Neuron (in vitro differentiated cells): ENCODE results near the gene TNFRSF1B.

Source experiments
- H2AFZ ChIP-seq: one replicate; pipeline ENCODE4 v1.6.1; 2013; ENCODE audit warnings: low read depth, mild to moderate bottlenecking, inconsistent platforms, low read length, moderate library complexity
- H3K27me3 ChIP-seq: one replicate; pipeline ENCODE4 v1.6.1; 2013; ENCODE audit warnings: low read length; ENCODE audit not compliant: insufficient read depth
- H3K36me3 ChIP-seq: one replicate; pipeline ENCODE4 v1.6.1; 2013; ENCODE audit warnings: low read length; ENCODE audit not compliant: insufficient read depth
- H3K4me1 ChIP-seq: one replicate; pipeline ENCODE4 v1.6.1; 2013; ENCODE audit warnings: low read length; ENCODE audit not compliant: insufficient read depth
- H3K4me3 ChIP-seq: 2 replicates; pipeline ENCODE4 v1.5.1; 2013; ENCODE audit warnings: mild to moderate bottlenecking, low read length, moderate library complexity
- H3K9me3 ChIP-seq: one replicate; pipeline ENCODE4 v1.6.1; 2013; ENCODE audit warnings: low read length

The TNFRSF1B gene

GRCh38 chr1:12251442-12251841, 84.7 kb downstream of the TNFRSF1B start:
- H3K4me3 ChIP-seq = no peak overlapping the region
- H2AFZ ChIP-seq = no peak overlapping the region
- H3K4me1 ChIP-seq = peaks cover 18% of the 10 kb centered on the region
- H3K27me3 ChIP-seq = no peaks in the 10 kb centered on the region
- peaks cover 46% of the 10 kb centered on the region for H3K36me3 ChIP-seq
- H3K9me3 ChIP-seq = no peaks in the 10 kb centered on the region

GRCh38 chr1:12255913-12256312, 89.1 kb downstream of the TNFRSF1B start:
- Histone ChIP-seq H3K4me1 (no peaks in the 10 kb centered on the region), H3K27me3 (no peaks in the 10 kb centered on the region)

GRCh38 chr1:12258272-12258671, 91.5 kb downstream of the TNFRSF1B start:
- Histone ChIP-seq H3K4me3 (no peak overlapping the region), H2AFZ (no peak overlapping the region), H3K4me1 (no peaks in the 10 kb centered on the region), H3K36me3 (peaks cover 76% of the 10 kb centered on the region), H3K27me3 (no peaks in the 10 kb centered on the region), H3K9me3 (peaks cover 3% of the 10 kb centered on the region)

More at GRCh38 chr1:12255913-12256312, 89.1 kb downstream of the TNFRSF1B start:
- no peak overlapping the region for H3K4me3 ChIP-seq
- no peaks in the 10 kb centered on the region for H3K9me3 ChIP-seq
- no peak overlapping the region for H2AFZ ChIP-seq
- peaks cover 67% of the 10 kb centered on the region for H3K36me3 ChIP-seq
